Panc1 (cell line): ENCODE results near the gene GRM7.

Experiments used
- CTCF ChIP-seq: fragments of 450-650 bp; IDR thresholded peaks from 2 replicates; pipeline ENCODE4 v1.5.1; 2017; ENCODE audit warnings: mild to moderate bottlenecking
- POLR2AphosphoS5 ChIP-seq: IDR thresholded peaks from 2 replicates; pipeline ENCODE4 v1.6.1; 2012; ENCODE audit warnings: mild to moderate bottlenecking, low read depth, low read length, moderate library complexity
- TCF7L2 ChIP-seq: IDR thresholded peaks from 2 replicates; pipeline ENCODE4 v1.6.1; 2011; ENCODE audit warnings: mild to moderate bottlenecking, low read depth, low read length, inconsistent platforms

- no peak for TF ChIP-seq CTCF
- no peak for TF ChIP-seq TCF7L2
- no peak for TF ChIP-seq POLR2AphosphoS5
Measured at GRCh38 chr3:7290077-7290825, 429.3 kb downstream of the GRM7 start.
